Liver (tissue), 3 donors: ENCODE measurements around the gene DGKE.

Experiments
- EGR1 ChIP-seq, 2 donors: IDR thresholded peaks; 2 replicates each; pipeline ENCODE4 v1.6.1; 2016 to 2018; ENCODE audit warnings: antibody characterized with exemption in 2 of 2, low read depth in 2 of 2
- FOXA1 ChIP-seq: IDR thresholded peaks from 2 replicates; pipeline ENCODE4 v1.6.1; 2016; ENCODE audit warnings: antibody characterized with exemption
- HNF4G ChIP-seq: IDR thresholded peaks from 2 replicates; pipeline ENCODE4 v1.6.1; 2016; ENCODE audit warnings: antibody characterized with exemption
- JUND ChIP-seq, 2 donors: IDR thresholded peaks; 2 replicates each; pipeline ENCODE4 v1.6.1; 2016; ENCODE audit warnings: antibody characterized with exemption in 2 of 2
- NR2F2 ChIP-seq: IDR thresholded peaks from 2 replicates; pipeline ENCODE4 v1.6.1; 2016; ENCODE audit warnings: antibody characterized with exemption
- RAD21 ChIP-seq, 2 donors: IDR thresholded peaks; 2 replicates each; pipeline ENCODE4 v1.6.1; 2016; ENCODE audit warnings: antibody characterized with exemption in 2 of 2, mild to moderate bottlenecking in 2 of 2
- TAF1 ChIP-seq: conservative IDR thresholded peaks from 2 replicates; pipeline ENCODE4 v1.6.1; 2016; ENCODE audit warnings: antibody characterized with exemption, mild to moderate bottlenecking
- YY1 ChIP-seq: IDR thresholded peaks from 2 replicates; pipeline ENCODE4 v1.6.1; 2016; ENCODE audit warnings: antibody characterized with exemption, mild to moderate bottlenecking
- TF ChIP-seq, protein P1 (sequence below): fragments of 150-350 bp; IDR thresholded peaks from 2 replicates; pipeline ENCODE4 v1.5.1; 2017; ENCODE audit warnings: improper control_type of control experiment, low read depth, low read length; ENCODE audit not compliant: missing input control
- TF ChIP-seq, protein P2 (sequence below): IDR thresholded peaks from 2 replicates; pipeline ENCODE4 v1.6.1; 2016; ENCODE audit warnings: antibody characterized with exemption, mild to moderate bottlenecking
- TF ChIP-seq, protein P3 (sequence below): IDR thresholded peaks from 2 replicates; pipeline ENCODE4 v1.6.1; 2016; ENCODE audit warnings: antibody characterized with exemption
- TF ChIP-seq, protein P4 (sequence below): IDR thresholded peaks from 2 replicates; pipeline ENCODE4 v1.6.1; 2016; ENCODE audit warnings: antibody characterized with exemption
- donor health status: healthy.
- donor health status: healthy.

DNA sequence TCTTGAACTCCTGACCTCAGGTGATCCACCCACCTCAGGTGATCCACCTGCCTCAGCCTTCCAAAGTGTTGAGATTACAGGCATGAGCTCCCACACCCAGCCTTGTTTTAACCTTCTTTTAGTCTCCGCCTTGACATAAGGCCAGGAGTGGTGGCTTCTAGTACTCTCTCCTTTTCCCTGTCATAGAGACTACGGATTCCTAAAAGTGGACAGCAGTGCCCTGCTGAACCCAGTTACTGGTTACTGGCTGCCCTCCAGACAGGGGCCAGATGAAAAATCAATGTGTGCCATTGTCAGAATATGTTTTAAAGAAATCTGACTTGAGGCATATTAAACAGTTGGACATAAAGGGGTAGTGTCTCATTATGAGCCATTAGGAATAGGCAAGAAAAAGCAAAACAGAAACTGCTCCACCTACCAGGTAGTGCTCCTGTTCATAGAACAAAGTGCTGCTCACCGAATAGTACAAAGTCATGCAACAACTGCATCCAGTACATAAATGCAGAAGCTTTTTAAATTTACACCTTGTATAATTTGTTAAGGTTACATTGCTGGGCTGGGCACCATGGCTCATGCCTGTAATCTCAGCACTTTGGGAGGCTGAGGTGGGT lies 47.8 kb downstream of the DGKE start:
- TF ChIP-seq, protein P1, sequence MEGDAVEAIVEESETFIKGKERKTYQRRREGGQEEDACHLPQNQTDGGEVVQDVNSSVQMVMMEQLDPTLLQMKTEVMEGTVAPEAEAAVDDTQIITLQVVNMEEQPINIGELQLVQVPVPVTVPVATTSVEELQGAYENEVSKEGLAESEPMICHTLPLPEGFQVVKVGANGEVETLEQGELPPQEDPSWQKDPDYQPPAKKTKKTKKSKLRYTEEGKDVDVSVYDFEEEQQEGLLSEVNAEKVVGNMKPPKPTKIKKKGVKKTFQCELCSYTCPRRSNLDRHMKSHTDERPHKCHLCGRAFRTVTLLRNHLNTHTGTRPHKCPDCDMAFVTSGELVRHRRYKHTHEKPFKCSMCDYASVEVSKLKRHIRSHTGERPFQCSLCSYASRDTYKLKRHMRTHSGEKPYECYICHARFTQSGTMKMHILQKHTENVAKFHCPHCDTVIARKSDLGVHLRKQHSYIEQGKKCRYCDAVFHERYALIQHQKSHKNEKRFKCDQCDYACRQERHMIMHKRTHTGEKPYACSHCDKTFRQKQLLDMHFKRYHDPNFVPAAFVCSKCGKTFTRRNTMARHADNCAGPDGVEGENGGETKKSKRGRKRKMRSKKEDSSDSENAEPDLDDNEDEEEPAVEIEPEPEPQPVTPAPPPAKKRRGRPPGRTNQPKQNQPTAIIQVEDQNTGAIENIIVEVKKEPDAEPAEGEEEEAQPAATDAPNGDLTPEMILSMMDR = no peak
- TF ChIP-seq, protein P2, sequence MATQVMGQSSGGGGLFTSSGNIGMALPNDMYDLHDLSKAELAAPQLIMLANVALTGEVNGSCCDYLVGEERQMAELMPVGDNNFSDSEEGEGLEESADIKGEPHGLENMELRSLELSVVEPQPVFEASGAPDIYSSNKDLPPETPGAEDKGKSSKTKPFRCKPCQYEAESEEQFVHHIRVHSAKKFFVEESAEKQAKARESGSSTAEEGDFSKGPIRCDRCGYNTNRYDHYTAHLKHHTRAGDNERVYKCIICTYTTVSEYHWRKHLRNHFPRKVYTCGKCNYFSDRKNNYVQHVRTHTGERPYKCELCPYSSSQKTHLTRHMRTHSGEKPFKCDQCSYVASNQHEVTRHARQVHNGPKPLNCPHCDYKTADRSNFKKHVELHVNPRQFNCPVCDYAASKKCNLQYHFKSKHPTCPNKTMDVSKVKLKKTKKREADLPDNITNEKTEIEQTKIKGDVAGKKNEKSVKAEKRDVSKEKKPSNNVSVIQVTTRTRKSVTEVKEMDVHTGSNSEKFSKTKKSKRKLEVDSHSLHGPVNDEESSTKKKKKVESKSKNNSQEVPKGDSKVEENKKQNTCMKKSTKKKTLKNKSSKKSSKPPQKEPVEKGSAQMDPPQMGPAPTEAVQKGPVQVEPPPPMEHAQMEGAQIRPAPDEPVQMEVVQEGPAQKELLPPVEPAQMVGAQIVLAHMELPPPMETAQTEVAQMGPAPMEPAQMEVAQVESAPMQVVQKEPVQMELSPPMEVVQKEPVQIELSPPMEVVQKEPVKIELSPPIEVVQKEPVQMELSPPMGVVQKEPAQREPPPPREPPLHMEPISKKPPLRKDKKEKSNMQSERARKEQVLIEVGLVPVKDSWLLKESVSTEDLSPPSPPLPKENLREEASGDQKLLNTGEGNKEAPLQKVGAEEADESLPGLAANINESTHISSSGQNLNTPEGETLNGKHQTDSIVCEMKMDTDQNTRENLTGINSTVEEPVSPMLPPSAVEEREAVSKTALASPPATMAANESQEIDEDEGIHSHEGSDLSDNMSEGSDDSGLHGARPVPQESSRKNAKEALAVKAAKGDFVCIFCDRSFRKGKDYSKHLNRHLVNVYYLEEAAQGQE = no peak
- no peak for TF ChIP-seq TAF1
- no peak for TF ChIP-seq RAD21 (IDR thresholded peaks at IDR 0.05)
- TF ChIP-seq EGR1 (IDR thresholded peaks at IDR 0.05; ENCODE audit: low read depth in 2 of 2) = no peak
- TF ChIP-seq, protein P3, sequence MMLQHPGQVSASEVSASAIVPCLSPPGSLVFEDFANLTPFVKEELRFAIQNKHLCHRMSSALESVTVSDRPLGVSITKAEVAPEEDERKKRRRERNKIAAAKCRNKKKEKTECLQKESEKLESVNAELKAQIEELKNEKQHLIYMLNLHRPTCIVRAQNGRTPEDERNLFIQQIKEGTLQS = no peak
- TF ChIP-seq FOXA1 = no peak
- TF ChIP-seq JUND (IDR thresholded peaks at IDR 0.05) = no peak
- TF ChIP-seq HNF4G = no peak
- TF ChIP-seq YY1 = no peak
- TF ChIP-seq, protein P4, sequence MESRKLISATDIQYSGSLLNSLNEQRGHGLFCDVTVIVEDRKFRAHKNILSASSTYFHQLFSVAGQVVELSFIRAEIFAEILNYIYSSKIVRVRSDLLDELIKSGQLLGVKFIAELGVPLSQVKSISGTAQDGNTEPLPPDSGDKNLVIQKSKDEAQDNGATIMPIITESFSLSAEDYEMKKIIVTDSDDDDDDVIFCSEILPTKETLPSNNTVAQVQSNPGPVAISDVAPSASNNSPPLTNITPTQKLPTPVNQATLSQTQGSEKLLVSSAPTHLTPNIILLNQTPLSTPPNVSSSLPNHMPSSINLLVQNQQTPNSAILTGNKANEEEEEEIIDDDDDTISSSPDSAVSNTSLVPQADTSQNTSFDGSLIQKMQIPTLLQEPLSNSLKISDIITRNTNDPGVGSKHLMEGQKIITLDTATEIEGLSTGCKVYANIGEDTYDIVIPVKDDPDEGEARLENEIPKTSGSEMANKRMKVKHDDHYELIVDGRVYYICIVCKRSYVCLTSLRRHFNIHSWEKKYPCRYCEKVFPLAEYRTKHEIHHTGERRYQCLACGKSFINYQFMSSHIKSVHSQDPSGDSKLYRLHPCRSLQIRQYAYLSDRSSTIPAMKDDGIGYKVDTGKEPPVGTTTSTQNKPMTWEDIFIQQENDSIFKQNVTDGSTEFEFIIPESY = no peak
- TF ChIP-seq NR2F2 = no peak
